Fibroblast of skin of abdomen (primary cell): ENCODE results near the gene PLEKHA5.
"Not testable (repeated sequence)": the region's sequence is repeated elsewhere in the genome, so short reads cannot be mapped to it uniquely, and the experiment has no call there.

Experiments
- DNase-seq: peaks from one replicate; pipeline ENCODE4 v3.0.0-alpha.2; 2013

The PLEKHA5 gene

GRCh38 chr12:19203013-19203412, 73.5 kb downstream of the PLEKHA5 start:
- DNase-seq = no peak

GRCh38 chr12:19203539-19204506, 74.3 kb downstream of the PLEKHA5 start:
- DNase-seq = no peak

DNA sequence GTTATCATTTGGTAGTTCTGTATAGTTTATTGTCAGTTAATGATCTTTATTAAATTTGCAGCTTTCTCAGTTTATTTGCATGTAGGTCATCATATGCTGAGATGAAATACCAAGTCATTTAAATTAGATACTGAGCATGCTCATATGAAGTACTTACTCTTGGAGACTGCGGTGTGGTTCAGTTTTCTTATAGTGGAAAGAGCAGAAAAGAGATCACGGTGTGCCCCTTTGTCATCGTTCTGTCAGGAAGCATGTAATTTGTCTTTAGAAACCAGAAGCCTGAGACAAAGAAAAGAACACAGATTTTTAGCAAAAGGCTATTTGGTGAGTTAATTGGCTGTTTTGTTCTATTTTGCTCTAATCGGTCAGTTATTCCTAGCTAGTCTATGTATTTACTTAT, 75.6 kb downstream of the PLEKHA5 start:
- no peak for DNase-seq

- no peak for DNase-seq
These were observed 77.1 kb downstream of the PLEKHA5 start for GRCh38 chr12:19206493-19207077.

- no peak for DNase-seq
These were observed 78.9 kb downstream of the PLEKHA5 start for GRCh38 chr12:19208456-19208855.

DNA sequence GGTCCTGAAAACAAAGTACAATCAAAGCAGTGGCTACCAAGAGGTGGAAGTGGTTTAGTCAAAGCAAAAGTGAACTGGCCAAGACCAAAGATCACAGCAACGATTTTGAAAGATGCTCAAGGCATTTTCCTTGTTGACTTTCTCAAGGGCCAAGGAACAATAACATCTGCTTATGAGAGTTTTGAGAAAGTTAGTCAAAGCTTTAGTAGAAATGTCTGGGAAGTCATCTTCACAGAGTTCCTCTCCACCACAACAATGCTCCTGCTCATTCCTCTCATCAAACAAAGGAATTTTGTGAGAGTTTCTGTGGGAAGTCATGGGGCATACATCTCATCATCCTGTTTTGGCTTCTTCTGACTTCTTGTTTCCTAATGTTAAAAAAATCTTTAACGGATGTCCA, 80.1 kb downstream of the PLEKHA5 start:
- peak; percentile 47 for DNase-seq

DNA sequence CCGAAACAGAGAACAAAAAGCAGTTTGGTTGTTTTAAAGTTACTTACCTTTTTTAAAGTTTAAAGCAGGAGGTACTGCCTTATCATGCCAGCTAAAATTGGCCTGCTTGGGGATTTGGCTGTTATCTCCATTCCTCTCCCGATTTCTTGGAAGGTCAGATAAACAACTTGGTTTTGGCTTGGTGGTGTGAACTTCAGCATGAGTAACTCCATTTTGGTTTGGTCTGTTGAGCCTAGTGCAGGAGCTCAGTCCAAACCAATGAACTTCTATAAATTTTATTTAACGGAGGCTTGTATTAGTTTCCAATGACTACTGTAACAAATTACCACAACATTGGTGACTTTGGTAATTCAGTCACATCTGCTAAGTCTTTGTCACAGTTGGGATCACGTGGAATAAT, 82.3 kb downstream of the PLEKHA5 start:
- no peak for DNase-seq

GRCh38 chr12:19212245-19212644, 82.7 kb downstream of the PLEKHA5 start:
- DNase-seq = no peak

GRCh38 chr12:19214020-19214419, 84.5 kb downstream of the PLEKHA5 start:
- DNase-seq = no peak

- DNase-seq = no peak
These were observed 85.6 kb downstream of the PLEKHA5 start for GRCh38 chr12:19215115-19215514.

GRCh38 chr12:19217446-19217845, 87.9 kb downstream of the PLEKHA5 start:
- DNase-seq = no peak

GRCh38 chr12:19220205-19220604, 90.7 kb downstream of the PLEKHA5 start:
- DNase-seq = peak; percentile 80

DNA sequence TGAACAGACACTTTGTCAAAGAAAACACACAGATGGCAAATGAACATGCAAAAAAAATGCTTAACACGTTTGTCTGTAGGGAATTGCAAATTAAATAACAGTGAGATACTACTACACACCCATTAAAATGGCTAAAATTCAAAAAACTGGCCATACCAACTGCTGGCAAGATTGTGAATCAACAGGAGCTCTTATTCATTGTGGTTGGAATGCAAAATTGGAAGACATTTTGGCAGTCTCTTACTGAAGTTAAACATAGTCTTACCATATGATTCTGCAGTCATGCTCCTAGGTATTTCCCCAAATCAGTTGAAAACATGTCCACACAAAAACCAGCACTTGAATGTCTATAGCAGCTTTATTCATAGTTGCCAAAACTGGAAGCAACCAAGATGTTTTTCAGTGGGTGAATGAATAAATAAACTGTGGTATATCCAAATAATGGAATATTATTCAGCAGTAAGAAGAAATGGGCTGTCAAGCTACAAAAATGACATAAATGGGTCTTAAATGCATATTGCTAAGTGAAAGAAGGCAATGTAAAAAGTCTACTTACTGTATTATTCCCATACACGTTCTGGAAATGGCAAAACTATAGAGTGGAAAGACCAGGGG, 91.4 kb downstream of the PLEKHA5 start:
- peak; percentile 72 for DNase-seq

- peak; percentile 67 for DNase-seq
These were observed 93.0 kb downstream of the PLEKHA5 start for GRCh38 chr12:19222558-19222957.

DNA sequence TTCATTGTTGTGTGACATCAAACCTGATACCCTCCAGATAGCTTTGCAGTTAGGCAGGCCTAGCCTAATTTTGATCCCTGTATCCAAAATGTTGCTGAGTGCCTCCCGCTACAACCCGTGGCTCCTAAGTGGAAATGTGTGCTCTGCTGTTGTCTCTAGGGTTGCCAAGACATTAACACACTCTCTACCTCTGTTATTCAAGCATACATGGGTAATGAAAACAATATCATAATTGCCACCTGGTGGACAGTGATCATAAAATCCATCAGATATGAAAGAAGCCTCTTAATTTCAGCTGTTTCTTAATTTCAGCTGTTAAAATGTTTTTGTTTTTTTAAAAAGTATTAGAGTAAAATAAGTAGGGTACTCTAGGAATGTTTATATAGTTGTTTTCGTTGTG, 93.5 kb downstream of the PLEKHA5 start:
- no peak for DNase-seq

GRCh38 chr12:19223695-19224094, 94.2 kb downstream of the PLEKHA5 start:
- peak; percentile 64 for DNase-seq

DNA sequence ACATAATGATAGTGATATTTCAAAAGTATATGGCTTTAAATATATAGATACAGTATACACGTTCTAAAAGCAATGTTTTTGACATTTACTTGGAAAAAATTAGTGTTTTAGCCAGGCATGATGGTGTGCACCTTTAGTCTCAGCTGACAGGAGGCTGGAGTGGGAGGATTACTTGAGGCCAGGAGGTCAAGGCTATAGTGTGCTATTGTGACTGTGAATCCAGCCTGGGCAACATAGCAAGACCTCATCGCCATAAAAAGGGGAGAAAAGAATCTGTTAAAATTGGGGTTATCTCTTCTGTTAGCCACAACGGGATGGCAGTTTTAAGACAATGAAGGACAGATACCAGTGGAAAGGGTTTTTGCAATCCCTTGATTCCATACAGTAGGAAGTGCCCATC, 95.2 kb downstream of the PLEKHA5 start:
- DNase-seq = no peak

DNA sequence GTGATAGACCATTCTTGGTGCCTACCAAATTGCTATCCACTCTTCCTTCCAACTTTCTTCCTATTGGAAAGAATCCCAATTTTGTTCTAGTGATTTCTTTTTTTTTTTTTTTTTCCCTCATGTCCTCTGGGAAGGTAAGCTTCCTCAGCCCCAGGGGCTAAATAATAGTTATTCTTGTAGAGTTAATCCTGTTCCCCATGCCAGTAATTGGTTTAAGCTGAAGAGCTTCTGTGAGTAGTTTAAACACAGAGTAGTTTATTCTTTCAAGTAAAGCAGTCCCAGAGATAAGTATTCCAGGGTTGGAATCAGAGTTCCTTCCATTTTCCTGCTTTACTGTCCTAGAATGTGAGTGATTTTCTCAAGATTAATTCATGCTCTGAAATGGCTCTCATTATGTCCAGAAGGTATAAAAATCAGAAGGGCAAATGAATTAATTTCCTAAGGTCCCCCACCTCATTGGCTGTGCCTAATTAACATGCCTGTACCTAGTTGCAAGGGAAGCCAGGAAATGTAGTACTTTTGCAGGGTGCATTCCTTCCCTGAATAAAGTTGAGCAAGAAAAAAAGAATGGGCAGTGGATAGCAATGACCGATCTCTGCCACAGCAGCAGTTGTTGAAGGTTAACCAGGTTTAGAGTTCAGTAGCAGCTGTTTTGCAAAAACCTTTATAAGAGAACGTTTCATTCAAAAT, 97.8 kb downstream of the PLEKHA5 start:
- DNase-seq = no peak

GRCh38 chr12:19227880-19228210, 98.3 kb downstream of the PLEKHA5 start:
- no peak for DNase-seq

GRCh38 chr12:19229021-19229420, 99.5 kb downstream of the PLEKHA5 start:
- not testable (repeated sequence) for DNase-seq

GRCh38 chr12:19230299-19230866, 100.8 kb downstream of the PLEKHA5 start:
- no peak for DNase-seq

DNA sequence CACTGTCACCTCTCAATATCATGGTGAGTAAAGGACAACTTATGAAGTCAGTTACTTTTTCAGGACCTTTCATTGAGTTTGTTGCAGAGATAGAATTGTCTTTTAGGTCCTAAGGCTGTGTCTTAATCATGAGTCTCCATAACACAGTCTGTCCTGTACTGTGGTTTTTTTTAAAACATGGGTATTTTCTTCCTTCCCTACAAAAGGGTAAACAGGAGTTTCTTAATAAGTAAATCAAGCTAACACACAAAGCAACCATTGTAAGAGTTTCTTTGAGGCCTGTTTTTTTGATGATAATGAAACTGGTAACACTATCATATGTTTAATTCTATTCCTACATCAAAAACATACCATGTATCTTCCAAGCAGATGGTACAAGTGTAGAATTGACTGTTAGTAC, 101.4 kb downstream of the PLEKHA5 start:
- DNase-seq = no peak
